K562 (cell line): ENCODE results near the gene ESPN. TPM values are rescaled to one million over a fixed set of nuclear protein-coding genes. Genes with fewer than 3 reads are reported as not detected.

Experiments used
- ATAC-seq: fragments of 200-7000 bp; cut with Tn5 transposase; 3 replicates; pipeline ENCODE4 v1.9.1; 2020; ENCODE audit warnings: moderate library complexity
- Bru-seq: library from RNA; stranded (reverse); fragments of 400-500 nt; gene quantifications from one replicate; lab custom pipeline; 2021; lab: Mats Ljungman, UMichigan
- BruChase-seq, 2 experiments: library from RNA; stranded (reverse); fragments of 400-500 nt; gene quantifications; one replicate each; lab custom pipeline; 2021; lab: Mats Ljungman, UMichigan
- BruUV-seq: library from RNA; stranded (reverse); fragments of 400-500 nt; replicated peaks from 2 replicates; lab custom pipeline; 2021; lab: Mats Ljungman, UMichigan
- CTCF ChIA-PET: fragments of 300-600 bp; formaldehyde crosslinking; extraction: SDS; loops from one replicate; lab custom pipeline; 2021; ENCODE audit warnings: low intra/inter-chr PET ratio; lab: Yijun Ruan, JAX
- POLR2A ChIA-PET: fragments of 300-600, 350-650 bp; sonication (Branson Sonifier 250); formaldehyde crosslinking; extraction: SDS; loops from one replicate; lab custom pipeline; 2021; ENCODE audit warnings: antibody characterized with exemption, inconsistent platforms; lab: Yijun Ruan, JAX
- DNase-seq, 4 experiments: peaks; one replicate each; pipeline versions ENCODE4 v3.0.0 to v3.0.0-alpha.2; 2011 to 2018; ENCODE audit warnings: low spot score in 3 of 4, mixed read lengths in 3 of 4; ENCODE audit errors: extremely low read depth in 1 of 4
- FAIRE-seq: peaks from 2 replicates; lab custom pipeline; 2011; peaks lifted over from hg19 to GRCh38; lab: Jason Lieb, UNC
- H2AFZ ChIP-seq: 2 replicates; pipeline ENCODE4 v1.6.0; 2011; ENCODE audit warnings: low read depth, low read length, control low read depth, inconsistent platforms
- H3K27ac ChIP-seq: fragments of 200-600 bp; 3 replicates; pipeline ENCODE4 v1.8.0; 2011; ENCODE audit warnings: low read depth, mild to moderate bottlenecking, control low read depth, inconsistent platforms, low read length, moderate library complexity, mixed read lengths; ENCODE audit errors: extremely low read depth
- H3K27me3 ChIP-seq, 2 experiments: fragments of 300-600 bp in 1 of 2; 2 replicates in 1 of 2; 3 replicates in 1 of 2; pipeline versions ENCODE4 v1.6.0 to v1.8.0; 2011; ENCODE audit warnings: inconsistent platforms in 2 of 2, low read length in 2 of 2, mild to moderate bottlenecking in 1 of 2, mixed read lengths in 1 of 2, moderate library complexity in 1 of 2; ENCODE audit not compliant: control insufficient read depth in 2 of 2, insufficient read depth in 2 of 2
- H3K36me3 ChIP-seq: fragments of 300-600 bp; 3 replicates; pipeline ENCODE4 v1.8.0; 2011; ENCODE audit warnings: mild to moderate bottlenecking, low read length, inconsistent platforms; ENCODE audit not compliant: control insufficient read depth, insufficient read depth
- H3K4me1 ChIP-seq, 2 experiments: fragments of 200-600 bp in 1 of 2; replicated peaks in 1 of 2; 2 replicates in 1 of 2; 3 replicates in 1 of 2; pipeline versions ENCODE4 v1.5.1 to v1.8.0; 2011; ENCODE audit warnings: inconsistent platforms in 2 of 2, low read length in 2 of 2, mild to moderate bottlenecking in 1 of 2, mixed read lengths in 1 of 2, moderate library complexity in 1 of 2; ENCODE audit not compliant: control insufficient read depth in 2 of 2, insufficient read depth in 2 of 2
- H3K4me2 ChIP-seq: 2 replicates; pipeline ENCODE4 v1.6.1; 2011; ENCODE audit warnings: low read length, control low read depth, inconsistent platforms, mixed read lengths; ENCODE audit not compliant: insufficient read depth
- H3K4me3 ChIP-seq: fragments of 200-600 bp; sonication (generic), shearing (Covaris generic); 2 replicates; pipeline ENCODE4 v1.5.1; 2016; ENCODE audit warnings: control low read depth, inconsistent platforms
- H3K79me2 ChIP-seq: fragments of 200-600 bp; 3 replicates; pipeline ENCODE4 v1.8.0; 2011; ENCODE audit warnings: low read length, inconsistent platforms; ENCODE audit not compliant: control insufficient read depth, insufficient read depth
- H3K9ac ChIP-seq, 2 experiments: 2 replicates each; pipeline versions ENCODE4 v1.6.0 to v1.6.1; 2011; ENCODE audit warnings: low read depth in 2 of 2, low read length in 2 of 2, control low read depth in 1 of 2, inconsistent platforms in 1 of 2, mild to moderate bottlenecking in 1 of 2, mixed read lengths in 1 of 2; ENCODE audit not compliant: insufficient read depth in 1 of 2
- H3K9me1 ChIP-seq: one replicate; pipeline ENCODE4 v1.6.0; 2011; ENCODE audit warnings: inconsistent platforms, mild to moderate bottlenecking, low read length, moderate library complexity; ENCODE audit not compliant: control insufficient read depth, insufficient read depth
- H3K9me3 ChIP-seq: replicated peaks from 2 replicates; pipeline ENCODE4 v1.5.1; 2011; ENCODE audit warnings: low read depth, low read length, inconsistent platforms; ENCODE audit not compliant: control insufficient read depth, insufficient read depth
- H4K20me1 ChIP-seq: replicated peaks from 2 replicates; pipeline ENCODE4 v1.6.1; 2011; ENCODE audit warnings: low read length, inconsistent platforms, mixed read lengths; ENCODE audit not compliant: control insufficient read depth, insufficient read depth
- CXXC5 ChIP-seq: fragments of 250-450 bp; sonication (Bioruptor Pico); IDR thresholded peaks from 2 replicates; pipeline ENCODE4 v1.8.0; 2022; ENCODE audit warnings: inconsistent platforms, mild to moderate bottlenecking, moderate library complexity
- ESRRB ChIP-seq: fragments of 250-450 bp; sonication (Bioruptor Pico); IDR thresholded peaks from 2 replicates; pipeline ENCODE4 v1.5.0; 2020; ENCODE audit warnings: mild to moderate bottlenecking, moderate library complexity, borderline replicate concordance
- GATA2 ChIP-seq: sonication (generic); formaldehyde crosslinking; IDR thresholded peaks from 2 replicates; pipeline ENCODE4 v1.4.0; 2020; ENCODE audit warnings: mild to moderate bottlenecking, missing genetic modification reagents
- MEF2D ChIP-seq: conservative IDR thresholded peaks from 2 replicates; pipeline ENCODE4 v1.6.1; 2016; ENCODE audit warnings: low read depth, missing genetic modification characterization, missing compliant biosample characterization
- PHF8 ChIP-seq: fragments of 200-600 bp; sonication (generic); IDR thresholded peaks from 2 replicates; pipeline ENCODE4 v1.6.1; 2012; ENCODE audit warnings: mixed run types, mild to moderate bottlenecking, inconsistent platforms, low read length, moderate library complexity, borderline replicate concordance
- POLR2B ChIP-seq: fragments of 450-650 bp; IDR thresholded peaks from 2 replicates; pipeline ENCODE4 v1.6.1; 2018; ENCODE audit warnings: low read depth; ENCODE audit not compliant: partially characterized antibody
- RB1 ChIP-seq: fragments of 450-650 bp; IDR thresholded peaks from 2 replicates; pipeline ENCODE4 v1.6.1; 2017; ENCODE audit warnings: low read depth, mild to moderate bottlenecking
- RBM34 ChIP-seq: fragments of 200-400 bp; formaldehyde crosslinking; IDR thresholded peaks from 2 replicates; pipeline ENCODE4 v1.6.1; 2018; ENCODE audit warnings: low read length, borderline replicate concordance; ENCODE audit not compliant: insufficient read depth
- SAFB ChIP-seq: fragments of 200-400 bp; formaldehyde crosslinking; IDR thresholded peaks from 2 replicates; pipeline ENCODE4 v1.6.1; 2017; ENCODE audit warnings: low read depth, low read length, borderline replicate concordance
- STAT6 ChIP-seq: sonication (generic); formaldehyde crosslinking; IDR thresholded peaks from 2 replicates; pipeline ENCODE4 v1.8.1; 2023; ENCODE audit warnings: mild to moderate bottlenecking, missing genetic modification reagents
- ZFX ChIP-seq: sonication (generic); formaldehyde crosslinking; IDR thresholded peaks from 2 replicates; pipeline ENCODE4 v1.8.0; 2022; ENCODE audit warnings: mild to moderate bottlenecking, missing genetic modification reagents, moderate library complexity
- ZNF780A ChIP-seq: fragments of 250-450 bp; sonication (Bioruptor Pico); IDR thresholded peaks from 2 replicates; pipeline ENCODE4 v1.5.0; 2021; ENCODE audit warnings: mild to moderate bottlenecking
- ZSCAN32 ChIP-seq: fragments of 450-650 bp; formaldehyde crosslinking; IDR thresholded peaks from 2 replicates; pipeline ENCODE4 v1.4.0; 2020; ENCODE audit warnings: mild to moderate bottlenecking, moderate library complexity
- whole genome bisulfite sequencing: fragments of 100-300 bp; shearing (Covaris generic); methylation state at CpG from one replicate; pipeline ENCODE4 v1.1.6; 2016; ENCODE audit warnings: low coverage, mixed read lengths; ENCODE audit not compliant: insufficient coverage; ENCODE audit errors: missing lambda C conversion rate; 5-methylcytosine and 5-hydroxymethylcytosine counted together
- in situ Hi-C: fragments of 300-500 bp; cut with MboI; formaldehyde crosslinking; loops from 4 replicates; pipeline ENCODE4 v1.15.0; 2018; ENCODE audit warnings: inconsistent platforms, mixed read lengths
- intact Hi-C: fragments of 100-400 bp; cut with micrococcal nuclease; formaldehyde crosslinking; loops from 2 replicates; pipeline ENCODE4 v1.14.2; 2022
- long read RNA-seq, 3 experiments: library from polyadenylated mRNA in 2 of 3; library from RNA in 1 of 3; unstranded in 2 of 3; stranded (forward) in 1 of 3; transcript quantifications; one replicate each; pipeline ENCODE4 v2.0.0, GENCODE V29; 2019 to 2022
- polyA minus RNA-seq, 3 experiments: library from RNA; depleted of rRNA, polyadenylated mRNA; stranded (reverse); fragments of >200 nt; gene quantifications; 2 replicates each; pipeline ENCODE4 v1.2.3, GENCODE V29; 2011
- polyA plus RNA-seq, 8 experiments: library from polyadenylated mRNA; depleted of rRNA in 4 of 8; stranded (reverse) in 5 of 8; unstranded in 3 of 8; fragments of >200 nt; fragmentation: Nextera tagmentation in 2 of 8; fragmentation: Illumina TruSeq in 1 of 8; extraction: Ambion mirVana in 2 of 8; extraction: Trizol in 1 of 8; gene quantifications; 2 replicates each; pipeline versions ENCODE4 v1.2.1 to v1.2.3, GENCODE V29; 2011 to 2014; ENCODE audit warnings: inconsistent platforms in 1 of 8, missing spikeins in 1 of 8
- total RNA-seq, 7 experiments: library from RNA; depleted of rRNA in 6 of 7; stranded (reverse); fragments of >200 nt in 6 of 7; fragmentation: Illumina TruSeq in 2 of 7; extraction: Trizol in 2 of 7; gene quantifications; 2 replicates each; pipeline versions ENCODE4 v1.2.1 to v1.2.3, GENCODE V29; 2011 to 2021; ENCODE audit warnings: low replicate concordance in 1 of 7

ESPN gene
- 1.6 and 6.0 TPM in 2 replicates for total RNA-seq (2011; cell fraction: chromatin; rRNA removed; ENCODE audit: low replicate concordance)
- total RNA-seq (2011; cell fraction: nucleolus; rRNA removed), result 4.0 and 4.7 TPM in 2 replicates
- total RNA-seq (2011; cell fraction: nucleoplasm; rRNA removed), result 1.8 and 2.4 TPM in 2 replicates
- 0.36 and 0.45 TPM in 2 replicates for total RNA-seq (2014; rRNA removed)
- 0.07 TPM in 1 of 2 replicates, not detected in the other for total RNA-seq (2014; rRNA removed; fragmentation: Illumina TruSeq; extraction: Trizol)
- 0.15 TPM in 1 of 2 replicates, not detected in the other for total RNA-seq (2015; rRNA removed; fragmentation: Illumina TruSeq; extraction: Trizol)
- total RNA-seq (2021), result 1.2 and 1.7 TPM in 2 replicates
- polyA plus RNA-seq (2011; rRNA removed), result 0.54 and 2.9 TPM in 2 replicates
- 1.2 and 1.9 TPM in 2 replicates for polyA plus RNA-seq (2011; cell fraction: cytosol; rRNA removed)
- 9.2 and 25.5 TPM in 2 replicates for polyA plus RNA-seq (2011; cell fraction: nucleus; rRNA removed)
- polyA plus RNA-seq (2012), result 2.0 and 5.0 TPM in 2 replicates
- 0.07 and 0.11 TPM in 2 replicates for polyA plus RNA-seq (2014; fragmentation: Illumina TruSeq; extraction: Trizol)
- not detected for polyA plus RNA-seq (2014; fragmentation: Nextera tagmentation; extraction: Ambion mirVana)
- 0.65 and 2.9 TPM in 2 replicates for polyA plus RNA-seq (2014; rRNA removed)
- polyA minus RNA-seq (2011; rRNA and poly(A)+ RNA removed), result 0.11 TPM in 1 of 2 replicates, not detected in the other
- polyA minus RNA-seq (2011; cell fraction: cytosol; rRNA and poly(A)+ RNA removed), result 0.95 and 3.8 TPM in 2 replicates
- polyA minus RNA-seq (2011; cell fraction: nucleus; rRNA and poly(A)+ RNA removed), result 3.4 and 3.5 TPM in 2 replicates
- percentile 26 among the genes with signal in this experiment for Bru-seq, nascent RNA
- percentile 26 among the genes with signal in this experiment for BruChase-seq, experiment 1, labeled RNA remaining after a 2-hour chase
- percentile 30 among the genes with signal in this experiment for BruChase-seq, experiment 2, labeled RNA remaining after a 6-hour chase
- long read RNA-seq, experiment 1, partial matches to known transcripts, result 7 of 13 reads
- long read RNA-seq, experiment 1, other reads (novel, unspliced or antisense), result 6 of 13 reads
- long read RNA-seq, experiment 2, full-length matches to known transcripts, result 1 of 11 reads
- long read RNA-seq, experiment 2, partial matches to known transcripts, result 6 of 11 reads
- long read RNA-seq, experiment 2, other reads (novel, unspliced or antisense), result 4 of 11 reads
- long read RNA-seq, experiment 3, partial matches to known transcripts, result 1 of 1 reads
- long read RNA-seq, experiment 3, other reads (novel, unspliced or antisense), result 0 of 1 reads

DNA sequence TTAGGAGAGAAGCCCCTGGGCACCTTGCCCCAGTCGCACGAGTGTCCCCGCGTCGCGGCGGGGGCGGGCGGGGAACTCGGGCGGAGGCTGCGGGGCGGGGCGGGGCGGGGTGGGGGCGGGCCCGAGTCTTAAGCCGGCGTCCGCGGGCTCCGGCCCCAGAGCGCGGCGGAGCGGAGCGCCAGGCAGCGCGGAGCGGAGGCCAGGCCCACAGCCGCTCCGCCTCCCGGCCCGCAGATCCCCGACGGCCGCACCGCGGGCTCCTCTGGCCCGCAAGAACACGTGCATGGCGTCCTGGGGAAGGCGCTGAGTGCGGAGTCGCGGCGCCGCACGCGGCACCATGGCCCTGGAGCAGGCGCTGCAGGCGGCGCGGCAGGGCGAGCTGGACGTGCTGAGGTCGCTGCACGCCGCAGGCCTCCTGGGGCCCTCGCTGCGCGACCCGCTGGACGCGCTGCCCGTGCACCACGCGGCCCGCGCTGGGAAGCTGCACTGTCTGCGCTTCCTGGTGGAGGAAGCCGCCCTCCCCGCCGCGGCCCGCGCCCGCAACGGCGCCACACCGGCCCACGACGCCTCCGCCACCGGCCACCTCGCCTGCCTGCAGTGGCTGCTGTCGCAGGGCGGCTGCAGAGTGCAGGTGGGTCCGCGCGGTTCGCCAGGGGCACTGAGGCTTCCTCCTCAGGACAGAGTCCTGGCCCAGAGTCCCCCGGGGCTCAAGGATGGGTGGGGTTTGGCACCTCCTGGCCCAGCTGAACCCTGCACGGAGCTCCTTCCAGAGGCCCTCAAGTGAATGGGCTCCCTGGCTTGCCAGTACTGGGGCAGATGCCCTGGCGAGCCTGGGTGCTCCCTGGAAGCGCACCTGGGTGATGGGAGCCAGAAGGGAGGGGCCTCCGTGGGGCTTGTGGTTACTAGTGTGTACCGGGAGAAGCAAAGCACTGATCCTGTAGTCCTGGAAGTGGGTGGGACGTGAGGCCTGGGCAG is at the start of gene ESPN:
Gene ESPN, plus strand, starts transcription at position 158 of the 975 bp plus-strand sequence. Its CDS starts 180 bp downstream, at position 338.
- no peaks in the 10 kb centered on the region for H3K9me1 ChIP-seq
- no peaks in the 10 kb centered on the region for H3K79me2 ChIP-seq
- peaks cover 26 to 56% of the 10 kb centered on the region in 2 experiments; a peak in 3 of 5 replicates for H3K27me3 ChIP-seq
- ChIA-PET CTCF (interaction anchor here (0.6 to 1.2 kb wide), 2 partner anchors 12 to 62 kb away, joined by 3 to 5 read pairs; no protein-coding TSS in a partner anchor), POLR2A (interaction anchor here (0.6 to 0.7 kb wide), 2 partner anchors 11 to 14 kb away, joined by 3 read pairs; no protein-coding TSS in a partner anchor)
- H4K20me1 ChIP-seq, result peaks cover 49% of the 10 kb centered on the region
- peak within 1 kb of the TSS in 1 of 2 experiments; percentile 76; a peak in 3 of 4 replicates for H3K9ac ChIP-seq
- no peaks in the 10 kb centered on the region for H3K36me3 ChIP-seq
- peaks cover 45 to 76% of the 10 kb centered on the region in 2 experiments for H3K4me1 ChIP-seq
- FAIRE-seq (no peak), ATAC-seq (peak; percentile 75), DNase-seq (peak; percentile 67 to 95 (median 92))
- no TSS peak for BruUV-seq
- H2AFZ ChIP-seq, result peak within 1 kb of the TSS; percentile 79
- in situ Hi-C loops, result no loop called here
- WGBS, result 14% methylated on average over 59 of the region's 99 CpGs
- peak within 1 kb of the TSS; percentile 67 for H3K4me2 ChIP-seq
- intact Hi-C loops, result no loop called here
- no peak within 1 kb of the TSS for H3K27ac ChIP-seq
- no peaks in the 10 kb centered on the region for H3K9me3 ChIP-seq
- H3K4me3 ChIP-seq, result peak within 1 kb of the TSS; percentile 22
- TF ChIP-seq ZFX (CRISPR knock-in tag) (peak; percentile 43; the same call in 1 of the 2 replicates), ZNF780A (CRISPR knock-in tag) (no peak), RBM34 (no peak), POLR2B (no peak), RB1 (peak; percentile 83), ZSCAN32 (CRISPR knock-in tag) (no peak), GATA2 (CRISPR knock-in tag) (no peak), MEF2D (tag) (no peak), STAT6 (CRISPR knock-in tag) (no peak), CXXC5 (CRISPR knock-in tag) (peak; percentile 81), SAFB (0 out of 2 replicates have a peak, but pooled peaks have one; percentile 22), PHF8 (peak; percentile 57; the same call in 1 of the 2 replicates), ESRRB (CRISPR knock-in tag) (no peak)
